Adrenal gland (tissue), 5 donors: ENCODE measurements around the gene MINDY4.

ENCODE experiments used
- POLR2A ChIP-seq, 2 donors: fragments of 450-650 bp; IDR thresholded peaks; one replicate each; pipeline ENCODE4 v1.6.1; 2017; ENCODE audit warnings: antibody characterized with exemption in 2 of 2, mild to moderate bottlenecking in 2 of 2, moderate library complexity in 1 of 2
- TF ChIP-seq, protein P1 (sequence below), 6 experiments: fragments of 450-650 bp in 4 of 6; fragments of 200-600 bp in 2 of 6; sonication (generic) in 1 of 6; IDR thresholded peaks; 1 replicate in 5 of 6; 2 replicates in 1 of 6; pipeline versions ENCODE4 v1.5.1 to v1.8.0; 2016 to 2021; ENCODE audit warnings: antibody characterized with exemption in 6 of 6, mild to moderate bottlenecking in 2 of 6, moderate library complexity in 1 of 6
- donor health status: DM: no; HTN: no; CAD: no.

DNA sequence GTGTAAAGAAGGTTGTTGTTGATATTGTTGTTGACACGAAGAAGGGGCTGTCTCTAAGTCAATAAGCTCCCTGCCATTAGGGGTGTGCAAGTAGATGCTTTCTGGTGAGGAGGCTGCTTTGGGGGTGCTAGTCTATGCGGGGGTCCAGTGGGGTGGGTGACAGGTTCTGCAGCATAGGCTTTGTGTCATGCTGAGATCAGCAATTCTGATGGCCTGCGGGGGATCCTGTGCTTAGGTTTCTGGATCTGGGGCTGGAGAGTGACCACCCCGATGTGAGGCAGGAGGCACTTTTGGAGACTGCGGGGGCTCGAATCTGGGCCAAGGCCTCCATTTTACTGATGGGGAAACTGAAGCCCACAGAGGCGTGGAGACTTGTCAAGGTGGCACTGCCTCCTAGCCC is 145.6 kb downstream of the MINDY4 start:
- TF ChIP-seq, protein P1, sequence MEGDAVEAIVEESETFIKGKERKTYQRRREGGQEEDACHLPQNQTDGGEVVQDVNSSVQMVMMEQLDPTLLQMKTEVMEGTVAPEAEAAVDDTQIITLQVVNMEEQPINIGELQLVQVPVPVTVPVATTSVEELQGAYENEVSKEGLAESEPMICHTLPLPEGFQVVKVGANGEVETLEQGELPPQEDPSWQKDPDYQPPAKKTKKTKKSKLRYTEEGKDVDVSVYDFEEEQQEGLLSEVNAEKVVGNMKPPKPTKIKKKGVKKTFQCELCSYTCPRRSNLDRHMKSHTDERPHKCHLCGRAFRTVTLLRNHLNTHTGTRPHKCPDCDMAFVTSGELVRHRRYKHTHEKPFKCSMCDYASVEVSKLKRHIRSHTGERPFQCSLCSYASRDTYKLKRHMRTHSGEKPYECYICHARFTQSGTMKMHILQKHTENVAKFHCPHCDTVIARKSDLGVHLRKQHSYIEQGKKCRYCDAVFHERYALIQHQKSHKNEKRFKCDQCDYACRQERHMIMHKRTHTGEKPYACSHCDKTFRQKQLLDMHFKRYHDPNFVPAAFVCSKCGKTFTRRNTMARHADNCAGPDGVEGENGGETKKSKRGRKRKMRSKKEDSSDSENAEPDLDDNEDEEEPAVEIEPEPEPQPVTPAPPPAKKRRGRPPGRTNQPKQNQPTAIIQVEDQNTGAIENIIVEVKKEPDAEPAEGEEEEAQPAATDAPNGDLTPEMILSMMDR (IDR thresholded peaks at IDR 0.05), result no peak
- TF ChIP-seq POLR2A (IDR thresholded peaks at IDR 0.05), result no peak
